ENCODE measurements around the gene FOXJ2. TPM values are rescaled to one million over a fixed set of nuclear protein-coding genes. Genes with fewer than 3 reads are reported as not detected.
"Not testable (repeated sequence)": the region's sequence is repeated elsewhere in the genome, so short reads cannot be mapped to it uniquely, and the experiment has no call there.

The FOXJ2 gene
- total RNA-seq, 1 donor from 2014 or later = 14.7 TPM

- DNase-seq = peak; percentile 8
Observed at GRCh38 chr12:8065991-8066594, 33.6 kb downstream of the FOXJ2 start, which contains the start of gene C3AR1. C3AR1 (minus strand) TSS chr12:8066359; CDS start chr12:8060185, 6,174 bp downstream.

GRCh38 chr12:8069582-8069981 is 37.1 kb downstream of the FOXJ2 start:
- no peak for DNase-seq

- DNase-seq = not testable (repeated sequence)
Observed at GRCh38 chr12:8071820-8072219, 39.3 kb downstream of the FOXJ2 start.

DNA sequence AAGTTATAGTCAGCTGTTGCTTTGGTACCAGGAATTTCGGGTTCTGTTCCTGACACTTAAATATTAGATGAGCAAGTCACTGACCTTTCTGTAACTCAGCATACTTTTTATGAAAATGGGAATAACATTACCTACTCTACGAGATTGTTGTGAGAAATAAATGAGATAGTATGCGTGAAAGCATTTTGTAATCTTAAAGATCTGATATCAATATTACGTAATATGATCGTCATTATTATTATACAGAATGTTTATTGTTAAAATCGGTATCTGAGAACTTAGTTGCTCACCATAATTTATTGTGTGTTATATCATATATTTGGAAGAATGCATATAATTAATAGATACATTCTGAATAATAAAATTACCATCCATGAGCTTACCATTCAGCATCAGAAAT is 43.4 kb downstream of the FOXJ2 start:
- DNase-seq = no peak

DNA sequence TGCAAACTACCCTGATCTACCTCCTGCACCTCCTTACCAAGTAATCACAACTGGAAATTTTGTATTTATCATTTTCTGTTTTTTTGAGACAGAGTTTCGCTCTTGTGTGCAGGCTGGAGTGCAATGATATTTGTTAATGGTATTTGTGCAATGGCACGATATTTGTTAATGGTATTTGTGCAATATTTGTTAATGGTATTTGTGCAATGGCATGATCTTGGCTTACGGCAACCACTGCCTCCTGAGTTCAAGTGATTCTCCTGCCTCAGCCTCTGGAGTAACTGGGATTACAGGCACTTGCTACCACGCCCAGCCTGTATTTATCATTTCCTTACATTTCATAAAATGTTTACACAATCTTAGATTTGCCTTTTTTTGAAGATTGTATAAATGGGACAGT is 43.9 kb downstream of the FOXJ2 start:
- no peak for DNase-seq

- DNase-seq = no peak
Observed at GRCh38 chr12:8077207-8077606, 44.7 kb downstream of the FOXJ2 start.

DNA sequence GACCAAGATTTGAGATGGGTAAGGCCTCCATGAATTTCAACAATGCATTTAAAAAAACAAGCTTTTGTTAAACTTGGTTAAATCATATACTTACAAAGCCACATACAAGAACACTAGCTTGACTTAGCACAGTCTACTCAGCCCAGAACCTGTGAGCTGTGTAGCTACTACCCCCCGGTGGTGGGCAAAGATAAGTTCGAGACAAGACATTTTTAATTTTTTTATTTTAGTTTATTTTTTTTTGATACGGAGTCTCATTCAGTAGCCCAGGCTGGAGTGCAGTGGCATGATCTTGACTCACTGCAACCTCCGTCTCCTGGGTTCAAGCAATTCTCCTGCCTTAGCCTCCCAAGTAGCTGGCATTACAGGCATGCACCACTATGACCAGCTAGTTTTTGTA is 45.9 kb downstream of the FOXJ2 start:
- DNase-seq = peak; percentile 40

- DNase-seq = no peak
Observed at GRCh38 chr12:8078916-8079315, 46.4 kb downstream of the FOXJ2 start.

DNA sequence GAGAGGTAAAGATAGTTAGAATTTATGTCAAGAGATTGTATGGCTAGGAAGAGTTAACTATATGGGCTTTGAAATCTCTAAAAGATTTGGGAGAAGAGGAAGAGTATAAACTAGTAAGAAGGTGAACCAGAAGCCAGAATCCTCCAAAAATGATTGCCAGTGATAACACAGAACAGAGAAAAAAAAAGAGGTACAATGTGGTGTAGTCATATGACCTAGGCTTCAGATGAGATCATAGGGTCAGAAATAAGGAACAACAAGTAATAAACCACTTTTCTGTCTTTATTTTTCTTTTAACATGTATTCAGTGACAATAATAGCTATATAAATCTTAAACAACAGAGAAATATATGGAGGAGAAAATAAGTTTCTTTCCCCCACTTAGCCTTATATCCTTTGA is 47.6 kb downstream of the FOXJ2 start:
- no peak for DNase-seq

- peak; percentile 40 for DNase-seq
Observed at GRCh38 chr12:8081251-8081920, 48.9 kb downstream of the FOXJ2 start.

- DNase-seq = peak; percentile 5
Observed at GRCh38 chr12:8082808-8083100, 50.2 kb downstream of the FOXJ2 start.

DNA sequence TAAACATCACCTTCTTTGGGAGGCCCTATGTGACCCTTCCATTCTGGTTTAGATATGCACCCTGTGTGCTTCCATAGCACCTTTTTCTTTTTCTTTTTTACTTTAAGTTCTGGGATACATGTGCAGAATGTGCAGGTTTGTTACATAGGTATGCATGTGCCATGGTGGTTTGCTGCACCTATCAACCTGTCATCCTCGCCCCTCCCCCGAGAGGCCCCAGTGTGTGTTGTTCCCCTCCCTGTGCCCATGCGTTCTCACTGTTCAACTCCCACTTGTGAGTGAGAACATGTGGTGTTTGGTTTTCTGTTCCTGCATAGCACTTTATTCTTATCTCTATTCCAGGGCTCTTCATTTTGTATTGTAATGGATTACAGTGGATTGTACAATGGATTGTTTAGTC is 51.8 kb downstream of the FOXJ2 start:
- not testable (repeated sequence) for DNase-seq

DNA sequence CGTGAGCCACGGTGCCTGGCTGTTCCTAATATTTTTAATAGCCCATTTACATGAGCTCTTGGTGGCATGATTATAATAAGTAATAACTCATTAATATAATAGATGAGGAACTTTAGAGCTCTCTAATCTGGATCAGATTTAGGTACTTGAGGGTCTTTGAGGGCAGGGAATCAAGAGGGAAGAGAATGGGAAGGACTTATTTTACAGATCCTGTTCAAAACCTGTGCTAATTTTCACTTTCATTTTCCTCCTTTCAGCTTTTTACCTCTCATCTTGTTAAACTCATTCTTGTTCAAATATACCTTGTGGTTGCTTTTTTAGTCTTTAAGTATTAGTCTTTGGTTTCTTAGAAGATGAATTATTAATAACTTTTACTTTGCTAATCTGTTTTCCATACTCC is 55.1 kb downstream of the FOXJ2 start:
- DNase-seq = no peak

DNA sequence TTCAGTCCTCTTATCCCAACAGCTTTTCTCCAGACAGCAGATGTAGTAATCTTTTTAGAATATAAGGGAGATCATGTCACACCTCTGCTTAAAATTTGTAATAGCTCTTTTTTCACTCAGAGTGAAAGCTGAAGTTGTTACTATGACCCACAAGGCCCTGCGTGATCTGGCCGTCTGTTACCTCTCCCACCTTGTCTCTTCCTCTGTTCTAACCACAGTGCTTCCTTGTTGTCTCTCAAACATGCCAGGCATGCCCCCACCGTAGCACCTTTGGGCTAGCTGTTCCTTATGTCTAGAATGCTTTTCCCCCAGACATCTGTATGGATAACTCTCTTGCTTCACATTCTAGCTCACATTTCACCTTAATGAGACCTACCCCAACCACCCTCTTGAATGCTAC is 56.1 kb downstream of the FOXJ2 start:
- DNase-seq = no peak

- DNase-seq = not testable (repeated sequence)
Observed at GRCh38 chr12:8089277-8089676, 56.8 kb downstream of the FOXJ2 start.

GRCh38 chr12:8089716-8090115 is 57.2 kb downstream of the FOXJ2 start:
- no peak for DNase-seq

DNA sequence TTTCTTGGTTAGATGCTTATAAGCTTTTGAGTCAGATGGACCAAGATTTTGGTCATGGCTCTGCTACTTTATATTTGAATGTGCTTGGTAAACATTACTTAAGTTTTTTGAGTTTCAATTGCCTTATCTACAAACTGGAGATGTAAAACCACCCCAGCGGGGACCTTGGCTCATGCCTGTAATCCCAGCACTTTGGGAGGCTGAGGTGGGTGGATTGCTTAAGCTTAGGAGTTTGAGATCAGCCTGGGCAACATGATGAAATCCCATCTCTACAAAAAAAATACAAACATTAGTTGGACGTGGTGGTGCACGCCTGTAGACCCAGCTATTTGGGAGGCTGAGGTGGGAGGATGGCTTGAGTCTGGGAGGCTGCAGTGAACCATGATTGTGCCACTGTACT is 60.8 kb downstream of the FOXJ2 start:
- DNase-seq = no peak

DNA sequence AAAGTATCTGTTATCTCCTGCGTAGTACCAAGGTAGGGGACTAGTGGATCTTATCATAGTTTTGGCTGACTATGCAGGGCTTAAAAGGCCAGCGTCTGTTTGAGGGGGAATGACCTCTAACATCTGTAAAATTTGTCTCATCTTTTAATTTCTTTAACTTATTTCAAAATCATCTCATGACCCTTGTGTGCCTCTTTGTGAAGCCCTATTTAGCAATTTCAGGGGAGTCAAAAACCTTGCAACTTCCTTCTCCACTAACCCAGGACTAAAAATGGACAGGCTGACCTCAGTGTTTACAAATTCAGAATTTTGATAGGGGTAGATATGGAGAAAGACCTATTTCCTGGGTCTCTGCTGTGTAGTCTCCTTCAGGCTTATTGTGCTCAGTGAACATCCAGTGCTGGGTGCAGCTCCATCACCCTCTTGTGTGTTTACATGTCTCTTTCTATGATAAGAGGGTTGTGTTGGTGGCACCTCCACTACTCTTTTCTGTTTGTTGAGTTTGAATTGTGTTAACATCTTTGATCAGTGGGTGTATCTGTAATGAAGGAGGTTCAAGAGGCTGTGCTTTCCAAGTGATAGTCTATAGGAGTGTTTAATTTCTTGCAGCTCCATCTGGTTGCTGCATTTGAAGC is 63.9 kb downstream of the FOXJ2 start:
- no peak for DNase-seq

GRCh38 chr12:8099235-8099634 is 66.7 kb downstream of the FOXJ2 start:
- no peak for DNase-seq

Other genes starting within 250 kb of the FOXJ2 start
- not detected for gene NANOG, start 243.3 kb upstream of the FOXJ2 start, total RNA-seq
- not detected for gene SLC2A14, start 159.8 kb upstream of the FOXJ2 start, total RNA-seq
- gene SLC2A3, start 96.5 kb upstream of the FOXJ2 start, total RNA-seq = 60.8 TPM
- 2.6 TPM for gene C3AR1, start 33.6 kb downstream of the FOXJ2 start, total RNA-seq
- 55.2 TPM for gene NECAP1, start 49.6 kb downstream of the FOXJ2 start, total RNA-seq
- gene CLEC4A, start 90.9 kb downstream of the FOXJ2 start, total RNA-seq = 1.9 TPM
- gene ZNF705A, start 124.3 kb downstream of the FOXJ2 start, total RNA-seq = not detected
- gene FAM90A1, start 194.9 kb downstream of the FOXJ2 start, total RNA-seq = not detected

All from tongue (tissue), 2 donors.